Measurements from ENCODE around the gene CEACAM21.
A peak's percentile ranks its signal among the peaks of the same experiment; 100 is the strongest.

CEACAM21 gene

DNA sequence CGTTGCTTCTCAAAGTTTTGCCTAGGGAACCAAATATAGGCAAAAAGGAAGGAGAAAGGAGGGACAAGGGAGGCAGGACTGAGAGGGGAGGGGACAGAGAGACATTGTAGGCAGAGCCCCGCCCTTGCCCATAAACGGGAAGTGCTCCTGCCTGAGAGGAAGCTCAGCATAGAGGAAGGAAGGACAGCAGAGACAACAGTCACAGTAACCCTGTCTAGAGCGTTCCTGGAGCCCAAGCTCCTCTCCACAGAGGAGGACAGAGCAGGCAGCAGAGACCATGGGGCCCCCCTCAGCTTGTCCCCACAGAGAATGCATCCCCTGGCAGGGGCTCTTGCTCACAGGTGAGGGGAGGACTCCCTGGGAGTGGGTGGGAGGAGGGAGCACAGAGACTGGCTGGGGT is at the start of gene CEACAM21:
Gene CEACAM21, plus strand, starts transcription at position 169 of the 400 bp plus-strand sequence. Its CDS starts 109 bp downstream, at position 278.
- peak; percentile 83 for DNase-seq (ENCODE audit: extremely low spot score)
- TF ChIP-seq, protein P1, sequence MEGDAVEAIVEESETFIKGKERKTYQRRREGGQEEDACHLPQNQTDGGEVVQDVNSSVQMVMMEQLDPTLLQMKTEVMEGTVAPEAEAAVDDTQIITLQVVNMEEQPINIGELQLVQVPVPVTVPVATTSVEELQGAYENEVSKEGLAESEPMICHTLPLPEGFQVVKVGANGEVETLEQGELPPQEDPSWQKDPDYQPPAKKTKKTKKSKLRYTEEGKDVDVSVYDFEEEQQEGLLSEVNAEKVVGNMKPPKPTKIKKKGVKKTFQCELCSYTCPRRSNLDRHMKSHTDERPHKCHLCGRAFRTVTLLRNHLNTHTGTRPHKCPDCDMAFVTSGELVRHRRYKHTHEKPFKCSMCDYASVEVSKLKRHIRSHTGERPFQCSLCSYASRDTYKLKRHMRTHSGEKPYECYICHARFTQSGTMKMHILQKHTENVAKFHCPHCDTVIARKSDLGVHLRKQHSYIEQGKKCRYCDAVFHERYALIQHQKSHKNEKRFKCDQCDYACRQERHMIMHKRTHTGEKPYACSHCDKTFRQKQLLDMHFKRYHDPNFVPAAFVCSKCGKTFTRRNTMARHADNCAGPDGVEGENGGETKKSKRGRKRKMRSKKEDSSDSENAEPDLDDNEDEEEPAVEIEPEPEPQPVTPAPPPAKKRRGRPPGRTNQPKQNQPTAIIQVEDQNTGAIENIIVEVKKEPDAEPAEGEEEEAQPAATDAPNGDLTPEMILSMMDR (IDR thresholded peaks at IDR 0.05; ENCODE audit: control extremely low read depth, extremely low read depth, low read depth, missing control alignments), result no peak
- CTCF ChIA-PET, result interaction anchor here (0.9 to 21.8 kb wide), 8 partner anchors 11 to 125 kb away, joined by 3 to 343 read pairs (median 4); no protein-coding TSS in a partner anchor
- POLR2A ChIA-PET, result interaction anchor here (0.6 to 1.3 kb wide), 4 partner anchors 10 to 147 kb away, joined by 3 to 7 read pairs (median 4); no protein-coding TSS in a partner anchor

DNA sequence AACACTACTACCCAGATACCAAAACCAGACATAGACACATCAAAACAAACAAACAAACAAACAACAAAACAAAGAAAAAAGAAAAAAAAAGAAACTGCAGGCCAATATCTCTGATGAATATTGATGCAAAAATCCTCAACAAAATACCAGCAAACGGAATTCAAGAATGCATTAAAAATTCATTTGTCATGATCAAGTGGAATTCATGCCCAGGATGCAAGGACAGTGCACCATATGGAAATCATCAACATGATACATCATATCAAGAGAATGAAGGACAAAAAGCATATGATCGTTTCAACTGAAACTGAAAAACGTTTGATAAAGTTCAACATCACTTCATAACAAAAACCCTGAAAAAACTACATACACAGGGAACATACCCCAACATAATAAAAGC is 48.9 kb upstream of the CEACAM21 start:
- POLR2A ChIA-PET, result no interaction called here
- CTCF ChIA-PET, result interaction anchor here (1.2 to 1.8 kb wide), 2 partner anchors 36 to 45 kb away, joined by 3 to 5 read pairs; no protein-coding TSS in a partner anchor
- TF ChIP-seq, protein P1 (IDR thresholded peaks at IDR 0.05; ENCODE audit: control extremely low read depth, extremely low read depth, low read depth, missing control alignments), result no peak
- DNase-seq (ENCODE audit: extremely low spot score), result no peak

DNA sequence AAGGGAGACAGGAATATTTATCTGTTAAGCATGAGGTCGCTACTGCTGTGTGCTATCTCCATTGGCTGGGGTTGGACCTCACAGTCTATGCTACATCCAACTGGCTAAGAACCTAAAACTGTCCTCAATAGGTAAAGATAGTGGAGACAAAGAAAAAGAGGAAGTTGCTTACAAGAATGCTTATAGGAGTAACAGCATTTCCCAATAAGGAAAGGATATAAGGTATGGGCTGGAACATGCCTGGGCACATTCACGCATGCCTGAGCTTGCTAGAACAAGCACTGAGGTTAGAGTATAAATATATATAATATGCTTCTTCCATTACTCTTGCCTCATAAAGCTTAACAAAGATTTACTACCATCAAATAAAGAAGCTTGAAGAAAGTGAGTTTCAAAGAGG is 47.9 kb upstream of the CEACAM21 start:
- ChIA-PET POLR2A (no interaction called here), CTCF (interaction anchor here (1.2 to 5.1 kb wide), 2 partner anchors 36 to 46 kb away, joined by 3 to 35 read pairs; no protein-coding TSS in a partner anchor)
- DNase-seq (ENCODE audit: extremely low spot score), result no peak
- TF ChIP-seq, protein P1 (IDR thresholded peaks at IDR 0.05; ENCODE audit: control extremely low read depth, extremely low read depth, low read depth, missing control alignments), result no peak

DNA sequence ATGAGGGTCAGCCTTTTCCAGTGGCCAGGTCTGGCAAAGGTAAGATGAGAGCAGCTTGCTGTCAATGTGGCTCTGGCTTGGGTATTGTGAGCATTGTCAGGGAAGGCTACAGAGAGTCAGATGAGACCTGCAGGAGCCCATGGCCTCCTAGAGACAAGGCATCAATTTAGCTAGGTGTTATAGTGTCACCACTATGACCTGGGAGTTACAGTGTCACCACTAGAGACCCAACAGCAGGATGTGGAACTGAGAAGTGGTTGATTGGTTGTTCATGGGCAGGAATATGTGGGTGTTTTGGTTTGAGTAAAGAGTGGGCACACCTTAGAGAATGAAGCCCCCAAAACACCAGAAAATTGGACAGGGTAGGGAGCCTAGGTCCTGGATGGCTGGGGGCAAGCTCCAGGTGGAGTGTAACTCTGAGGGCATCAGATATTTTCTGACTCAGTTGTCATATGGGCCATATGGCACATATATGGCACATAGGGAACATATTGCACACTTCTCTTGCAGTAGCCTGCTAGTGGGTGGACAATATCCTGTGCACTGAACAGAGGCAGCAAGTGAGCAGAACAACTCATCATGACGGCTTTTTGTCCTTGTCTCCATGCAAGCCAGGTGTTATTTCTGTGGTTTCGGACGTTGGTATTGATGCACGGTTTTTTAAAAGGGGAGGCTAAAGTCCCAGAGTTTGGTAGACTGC is 46.3 kb upstream of the CEACAM21 start:
- POLR2A ChIA-PET, result interaction anchor here (0.9 kb wide), 1 partner anchor 8 kb away, joined by 5 read pairs; no protein-coding TSS in a partner anchor

DNA sequence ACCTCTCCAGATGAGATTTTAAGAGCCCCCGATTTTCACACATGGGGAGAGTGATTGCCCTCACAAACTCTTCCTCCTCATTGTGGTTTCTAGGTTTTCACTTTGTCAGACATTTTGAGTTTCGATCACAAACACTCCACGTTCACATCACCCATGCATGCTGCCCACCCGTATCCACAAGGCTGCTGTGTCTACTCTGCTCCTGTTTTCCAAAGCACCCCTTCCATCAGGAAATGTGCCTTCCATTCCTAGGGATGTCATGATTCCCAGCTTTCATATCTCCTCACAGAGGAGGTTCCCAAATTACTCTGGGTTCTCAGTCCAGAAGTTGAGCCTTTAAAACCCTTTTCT is 45.8 kb upstream of the CEACAM21 start:
- DNase-seq (ENCODE audit: extremely low spot score), result no peak
- CTCF ChIA-PET, result interaction anchor here (1.0 to 5.1 kb wide), 6 partner anchors 12 to 81 kb away, joined by 3 to 38 read pairs (median 9); no protein-coding TSS in a partner anchor
- TF ChIP-seq, protein P1 (IDR thresholded peaks at IDR 0.05; ENCODE audit: control extremely low read depth, extremely low read depth, low read depth, missing control alignments), result no peak

More for the DNA sequence above, 46.3 kb upstream of the CEACAM21 start:
- CTCF ChIA-PET, result interaction anchor here (1.0 to 5.1 kb wide), 7 partner anchors 13 to 80 kb away, joined by 3 to 38 read pairs (median 4); no protein-coding TSS in a partner anchor
- TF ChIP-seq, protein P1 (IDR thresholded peaks at IDR 0.05; ENCODE audit: control extremely low read depth, extremely low read depth, low read depth, missing control alignments), result no peak
- DNase-seq (ENCODE audit: extremely low spot score), result no peak

DNA sequence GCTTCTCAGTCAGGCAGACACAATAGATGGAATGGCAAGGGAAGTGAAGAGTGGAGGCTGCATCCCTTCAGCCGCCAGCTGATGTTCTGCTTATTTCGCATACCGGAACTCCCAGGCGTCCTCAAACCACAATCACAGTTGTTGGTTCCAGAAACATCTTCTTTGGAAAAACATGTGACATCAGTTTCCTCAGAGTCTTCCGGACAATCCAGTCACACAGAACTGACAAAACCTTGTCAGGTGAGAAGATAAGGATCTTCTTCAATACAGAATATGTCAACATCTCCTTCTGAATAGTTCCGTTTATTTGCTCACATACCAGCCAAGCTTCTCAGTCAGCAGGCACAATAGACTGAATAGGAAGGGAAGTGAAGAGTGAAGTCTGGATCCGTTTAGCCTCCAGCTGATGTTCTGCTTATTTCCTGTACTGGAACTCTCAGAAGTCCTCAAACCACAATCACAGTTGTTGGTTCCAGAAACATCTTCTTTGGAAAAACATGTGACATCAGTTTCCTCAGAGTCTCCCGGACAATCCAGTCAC is 45.1 kb upstream of the CEACAM21 start:
- ChIA-PET POLR2A (interaction anchor here (0.6 to 1.9 kb wide), 15 partner anchors 9 to 267 kb away, joined by 3 to 26 read pairs (median 7); partner anchors contain the start of genes B3GNT8, B9D2 and HNRNPUL1), CTCF (interaction anchor here (1.0 to 5.1 kb wide), 9 partner anchors 9 to 81 kb away, joined by 3 to 38 read pairs (median 6); no protein-coding TSS in a partner anchor)
- TF ChIP-seq, protein P1 (IDR thresholded peaks at IDR 0.05; ENCODE audit: control extremely low read depth, extremely low read depth, low read depth, missing control alignments), result no peak
- no peak for DNase-seq (ENCODE audit: extremely low spot score)

More for the DNA sequence above, 45.8 kb upstream of the CEACAM21 start:
- POLR2A ChIA-PET, result interaction anchor here (0.6 to 1.9 kb wide), 4 partner anchors 9 to 166 kb away, joined by 5 to 11 read pairs (median 8); partner anchors contain the start of genes B3GNT8 and B9D2

All from GM10248 (cell line).